ENCODE data around the gene FTCD.

FTCD gene

DNA sequence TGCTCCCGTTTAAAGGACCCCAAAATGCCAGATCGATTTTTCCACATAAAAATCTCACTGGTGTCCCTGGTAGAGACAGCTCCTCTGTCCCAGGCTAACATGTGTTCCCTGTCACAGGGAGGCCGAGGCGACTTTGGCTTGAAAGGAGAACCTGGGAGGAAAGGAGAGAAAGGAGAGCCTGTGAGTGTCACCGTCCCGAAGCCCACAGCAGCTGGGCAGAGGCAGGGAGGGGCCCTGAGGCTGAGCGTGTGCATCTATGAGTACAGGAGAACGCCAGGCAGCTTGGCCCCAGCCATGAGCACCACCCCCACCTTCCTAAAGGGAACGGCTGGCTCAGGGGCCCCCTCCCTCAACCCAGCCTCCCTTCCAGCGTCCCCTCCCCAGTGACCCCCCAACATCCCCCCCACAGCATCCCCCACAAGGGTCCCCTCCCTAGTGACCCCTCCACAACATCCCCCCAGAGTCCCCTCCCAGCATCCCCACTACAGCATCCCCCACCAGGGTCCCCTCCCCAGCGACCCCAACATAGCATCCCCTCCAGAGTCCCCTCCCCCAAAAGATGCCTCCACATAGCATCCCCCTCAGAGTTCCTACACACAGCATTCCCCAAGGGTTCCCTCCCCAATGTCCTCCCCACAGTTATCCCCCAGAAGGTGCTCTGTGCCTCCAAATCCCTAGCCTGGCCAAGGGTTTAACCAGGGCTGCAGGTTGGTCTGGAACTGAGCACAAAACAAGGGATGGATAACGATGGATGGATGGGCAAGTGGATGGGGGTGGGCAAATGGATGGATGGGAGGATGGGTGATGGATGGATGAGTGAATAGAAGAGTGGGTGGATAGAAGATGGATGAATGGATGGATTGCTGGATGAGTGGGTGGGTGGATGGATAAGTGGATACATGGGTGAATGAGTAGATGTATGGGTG is 32.4 kb downstream of the FTCD start:
- no peak for DNase-seq (ENCODE audit: low spot score)

DNA sequence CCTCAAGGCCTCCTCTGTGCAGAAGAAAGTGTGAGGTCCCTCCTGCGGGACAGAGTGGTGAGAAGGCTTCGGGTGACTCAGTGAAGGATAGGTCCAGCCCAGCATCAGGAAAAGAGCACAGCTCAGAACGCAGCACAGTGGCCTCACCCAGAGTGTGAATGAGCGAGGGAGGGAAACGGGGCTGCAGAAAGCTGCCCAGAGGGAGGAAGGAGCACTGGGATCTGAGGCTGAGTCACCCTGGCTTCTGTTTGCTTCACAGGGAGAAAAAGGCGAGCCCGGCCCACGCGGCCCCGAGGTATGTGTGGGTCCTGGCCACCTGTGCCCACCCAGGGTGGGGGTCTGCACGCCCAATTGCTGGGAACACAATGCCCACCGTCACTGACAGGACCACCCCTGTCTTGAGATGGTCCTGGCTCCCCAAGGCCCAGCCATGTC is 33.1 kb downstream of the FTCD start:
- DNase-seq (ENCODE audit: low spot score), result no peak

- no peak for DNase-seq (ENCODE audit: low spot score)
Observed at GRCh38 chr21:46121286-46122221, 33.8 kb downstream of the FTCD start.

DNA sequence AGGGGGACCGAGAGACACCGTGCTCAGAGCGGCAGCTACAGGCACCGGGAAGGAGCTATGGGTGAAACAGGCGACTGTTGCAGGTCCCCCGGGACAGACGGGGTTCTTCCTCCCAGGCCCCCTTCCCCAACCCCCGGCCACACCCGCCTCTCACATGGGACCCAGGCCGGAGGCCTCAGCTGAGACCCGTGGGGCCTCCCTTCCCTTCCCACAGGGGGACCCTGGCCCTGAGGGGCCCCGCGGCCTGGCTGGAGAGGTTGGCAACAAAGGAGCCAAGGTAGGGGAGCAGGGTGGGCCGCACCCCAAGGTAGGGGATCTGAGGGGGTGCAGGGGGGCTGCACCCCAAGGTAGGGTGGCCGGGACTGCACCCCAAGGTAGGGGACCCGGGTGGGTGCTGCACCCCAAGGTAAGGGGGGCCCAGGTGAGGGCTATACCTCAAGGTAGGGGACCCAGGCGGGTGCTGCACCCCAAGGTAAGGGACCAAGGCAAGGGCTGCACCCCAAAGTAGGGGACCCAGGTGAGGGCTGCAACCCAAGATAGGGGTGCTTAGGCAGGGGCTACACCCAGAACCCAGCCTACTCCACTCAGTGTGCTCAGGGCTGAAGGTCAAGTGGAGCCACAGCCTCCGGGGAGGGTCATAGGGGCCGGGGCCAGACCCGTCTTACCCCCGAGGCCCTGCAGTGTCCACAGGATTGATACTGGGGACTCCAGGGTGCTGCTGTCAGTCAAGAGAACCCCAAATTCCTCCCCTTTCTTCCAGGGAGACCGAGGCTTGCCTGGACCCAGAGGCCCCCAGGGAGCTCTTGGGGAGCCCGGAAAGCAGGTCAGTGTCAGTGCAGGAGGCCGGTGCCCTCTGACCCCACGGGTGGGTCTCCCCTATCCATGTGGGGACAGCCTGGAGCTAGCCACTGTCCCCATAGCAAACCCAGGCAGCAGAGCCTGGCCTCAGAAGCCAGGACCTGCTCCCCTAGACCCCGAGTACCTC is 34.8 kb downstream of the FTCD start:
- no peak for DNase-seq (ENCODE audit: low spot score)

DNA sequence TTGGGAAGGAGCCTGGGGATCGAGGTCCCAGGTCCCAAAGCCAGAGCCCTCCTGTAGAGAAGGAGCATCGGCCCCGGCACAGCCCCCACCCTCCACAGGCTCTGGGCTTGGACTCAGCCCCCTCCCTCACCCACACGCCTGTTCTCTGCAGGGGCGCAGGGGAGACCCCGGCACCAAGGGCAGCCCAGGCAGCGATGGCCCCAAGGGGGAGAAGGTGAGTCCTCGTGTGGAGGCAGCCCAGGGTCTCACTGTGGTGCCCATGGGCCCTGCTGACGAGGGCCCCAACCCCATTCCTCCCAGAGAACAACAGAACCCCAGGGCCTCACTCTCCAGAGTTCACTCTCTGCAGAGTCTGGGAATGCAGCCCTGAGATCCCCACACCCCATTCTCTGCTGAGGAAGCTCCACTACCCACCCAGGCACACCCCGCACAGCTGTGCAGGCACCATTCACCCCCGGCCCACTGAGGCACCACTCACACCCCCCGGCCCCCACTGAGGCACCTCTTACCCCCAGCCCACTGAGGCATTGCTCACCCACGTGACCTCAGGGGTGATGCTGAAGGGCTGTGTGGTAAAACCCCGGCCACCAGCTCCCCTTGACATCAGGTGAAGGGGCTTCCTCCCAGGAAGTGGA is 35.6 kb downstream of the FTCD start:
- no peak for DNase-seq (ENCODE audit: low spot score)

GRCh38 chr21:46119144-46119636 is 36.2 kb downstream of the FTCD start:
- no peak for DNase-seq (ENCODE audit: low spot score)

DNA sequence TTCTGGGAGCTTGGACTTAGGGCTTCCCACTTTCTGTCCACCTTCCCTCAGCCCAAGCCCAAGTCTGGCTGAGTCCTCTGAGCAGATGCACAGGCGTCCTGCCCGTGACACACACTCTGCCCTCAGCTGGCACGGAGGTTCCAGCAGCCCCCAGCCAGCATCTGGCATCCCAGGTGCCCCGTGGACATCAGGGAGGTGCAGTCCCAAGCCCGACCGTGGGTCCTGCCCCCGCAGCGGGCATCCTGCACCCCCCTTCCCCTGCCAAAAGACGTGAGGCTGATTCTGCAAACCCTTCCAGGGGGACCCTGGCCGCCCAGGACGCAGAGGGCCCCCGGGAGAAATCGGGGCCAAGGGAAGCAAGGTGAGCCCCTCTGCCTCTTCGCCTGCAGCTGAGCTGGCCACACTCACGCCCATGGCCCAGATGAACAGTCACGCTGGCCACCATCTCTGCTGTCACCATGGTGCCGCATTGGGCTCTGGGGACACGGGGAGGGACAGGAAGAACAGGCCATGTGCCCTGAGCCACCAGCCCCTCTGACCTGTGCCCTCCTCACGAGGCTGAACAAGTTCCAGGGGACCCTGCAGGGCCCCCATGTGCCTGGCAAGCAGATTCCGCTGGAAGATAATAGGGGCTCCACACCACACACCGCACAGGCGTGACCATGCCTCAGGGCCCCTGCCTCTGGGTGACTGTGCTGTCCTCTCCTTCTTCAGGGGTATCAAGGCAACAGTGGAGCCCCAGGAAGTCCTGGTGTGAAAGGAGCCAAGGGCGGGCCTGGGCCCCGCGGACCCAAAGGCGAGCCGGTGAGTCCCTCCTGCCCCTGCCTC is 36.8 kb downstream of the FTCD start:
- no peak for DNase-seq (ENCODE audit: low spot score)

GRCh38 chr21:46117586-46118315 is 37.6 kb downstream of the FTCD start:
- no peak for DNase-seq (ENCODE audit: low spot score)

DNA sequence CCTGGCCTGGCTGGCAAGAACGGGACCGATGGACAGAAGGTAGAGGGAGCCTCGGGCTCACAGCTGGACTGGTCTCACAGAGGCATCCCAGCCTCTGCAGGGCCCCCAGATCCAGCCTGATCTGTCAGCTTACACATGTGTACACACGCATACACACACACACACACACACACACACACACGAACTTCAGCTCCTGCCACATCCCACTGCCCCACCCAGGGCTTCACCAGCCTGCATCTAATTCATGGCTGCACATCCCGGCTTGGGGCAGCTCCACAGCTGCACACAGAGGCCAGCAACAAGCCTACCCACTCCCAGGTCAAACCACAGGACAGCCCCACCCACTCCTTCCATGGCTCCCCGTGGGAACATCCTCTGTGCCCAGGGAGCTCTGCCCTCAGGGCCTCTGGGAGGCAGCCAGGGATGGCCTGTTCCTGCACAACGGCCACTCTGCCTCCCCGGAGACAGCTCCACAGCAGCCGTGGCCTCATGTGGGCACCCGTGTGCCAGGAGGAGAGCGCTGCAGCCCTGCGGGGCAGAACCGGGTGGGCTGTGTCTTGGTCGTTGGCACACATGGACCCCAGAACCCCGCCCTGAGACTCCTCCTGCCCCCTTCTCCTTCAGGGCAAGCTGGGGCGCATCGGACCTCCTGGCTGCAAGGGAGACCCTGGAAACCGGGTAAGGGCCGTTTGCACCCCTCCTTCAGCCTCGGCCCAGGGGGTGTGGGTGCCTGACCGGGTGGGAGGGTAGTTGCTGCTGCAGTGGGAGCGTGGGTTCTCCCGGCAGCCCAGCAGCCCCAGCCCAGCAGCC is 38.4 kb downstream of the FTCD start:
- no peak for DNase-seq (ENCODE audit: low spot score)

DNA sequence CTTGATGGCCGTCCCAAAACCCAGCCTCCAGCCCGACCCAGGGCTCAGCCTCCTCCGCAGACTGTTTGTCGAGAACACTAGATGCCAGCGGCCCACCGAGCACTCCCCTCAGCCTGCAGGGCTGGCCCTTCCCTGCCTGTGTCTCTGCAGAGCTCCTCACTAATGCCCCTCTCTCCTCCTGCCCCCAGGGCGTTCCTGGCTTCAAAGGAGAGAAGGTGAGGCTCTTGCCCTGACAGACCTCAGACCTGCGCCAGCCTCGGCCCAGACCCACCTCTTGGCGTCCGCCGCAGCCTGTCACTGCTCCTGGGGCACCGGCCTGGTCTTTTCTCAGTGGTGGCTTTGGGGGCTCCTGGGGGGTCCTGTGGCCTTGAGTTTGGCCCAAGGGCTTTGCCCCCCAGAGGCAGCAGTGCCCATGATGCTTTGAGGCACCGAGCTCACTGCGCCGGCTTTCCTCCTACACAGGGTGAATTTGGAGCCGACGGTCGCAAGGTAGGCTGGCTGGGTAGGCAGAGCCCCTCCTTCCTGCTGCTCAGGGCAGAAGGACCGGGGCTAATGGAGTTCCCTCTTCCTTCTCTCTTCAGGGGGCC is 39.1 kb downstream of the FTCD start:
- no peak for DNase-seq (ENCODE audit: low spot score)

- DNase-seq (ENCODE audit: low spot score), result no peak
Observed at GRCh38 chr21:46115441-46116188, 39.8 kb downstream of the FTCD start.

- DNase-seq (ENCODE audit: low spot score), result no peak
Observed at GRCh38 chr21:46114963-46115362, 40.4 kb downstream of the FTCD start.

GRCh38 chr21:46113497-46114176 is 41.7 kb downstream of the FTCD start:
- no peak for DNase-seq (ENCODE audit: low spot score)

- no peak for DNase-seq (ENCODE audit: low spot score)
Observed at GRCh38 chr21:46112725-46113215, 42.6 kb downstream of the FTCD start.

DNA sequence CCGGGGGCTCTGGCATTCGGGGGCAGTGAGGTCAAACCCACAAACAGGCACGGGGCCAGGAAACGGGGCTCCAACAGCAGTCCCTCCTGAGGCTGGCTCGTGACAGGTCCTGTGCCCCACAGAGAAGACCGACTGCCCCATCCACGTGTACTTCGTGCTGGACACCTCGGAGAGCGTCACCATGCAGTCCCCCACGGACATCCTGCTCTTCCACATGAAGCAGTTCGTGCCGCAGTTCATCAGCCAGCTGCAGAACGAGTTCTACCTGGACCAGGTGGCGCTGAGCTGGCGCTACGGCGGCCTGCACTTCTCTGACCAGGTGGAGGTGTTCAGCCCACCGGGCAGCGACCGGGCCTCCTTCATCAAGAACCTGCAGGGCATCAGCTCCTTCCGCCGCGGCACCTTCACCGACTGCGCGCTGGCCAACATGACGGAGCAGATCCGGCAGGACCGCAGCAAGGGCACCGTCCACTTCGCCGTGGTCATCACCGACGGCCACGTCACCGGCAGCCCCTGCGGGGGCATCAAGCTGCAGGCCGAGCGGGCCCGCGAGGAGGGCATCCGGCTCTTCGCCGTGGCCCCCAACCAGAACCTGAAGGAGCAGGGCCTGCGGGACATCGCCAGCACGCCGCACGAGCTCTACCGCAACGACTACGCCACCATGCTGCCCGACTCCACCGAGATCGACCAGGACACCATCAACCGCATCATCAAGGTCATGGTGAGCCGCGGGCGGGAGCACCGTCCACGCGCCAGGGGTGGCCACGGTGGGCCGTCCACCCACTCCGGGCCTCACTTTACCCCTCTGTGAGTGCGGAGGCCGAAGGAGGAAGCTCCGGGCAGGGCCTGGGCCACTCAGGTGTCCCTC is 43.3 kb downstream of the FTCD start:
- no peak for DNase-seq (ENCODE audit: low spot score)

DNA sequence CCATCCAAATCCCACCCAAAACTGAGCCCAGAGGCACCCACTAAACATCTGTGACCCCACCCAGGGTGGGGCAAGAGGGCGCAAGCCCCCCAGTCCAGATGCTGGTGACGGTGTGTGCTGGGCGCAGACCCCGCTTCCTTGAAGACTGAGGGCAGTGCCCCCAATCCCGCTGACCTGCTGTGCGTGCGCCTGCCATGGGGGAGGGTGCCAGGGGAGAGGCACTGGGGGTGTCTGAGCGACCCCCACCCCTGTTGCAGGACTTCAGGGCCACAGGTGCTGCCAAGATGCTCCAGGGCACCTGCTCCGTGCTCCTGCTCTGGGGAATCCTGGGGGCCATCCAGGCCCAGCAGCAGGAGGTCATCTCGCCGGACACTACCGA is 44.2 kb downstream of the FTCD start:
- no peak for DNase-seq (ENCODE audit: low spot score)
